Tibial artery (tissue), 4 donors: ENCODE results near the gene TMED1.

Experiments
- DNase-seq, 2 donors: peaks; one replicate each; pipeline ENCODE4 v3.0.0-alpha.2; 2019
- H3K27ac ChIP-seq, 2 donors: fragments of 200-600 bp; sonication (generic) in 1 of 2; 1 replicate in 1 of 2; 2 replicates in 1 of 2; pipeline ENCODE4 v1.5.1; 2018 to 2019; ENCODE audit warnings: mild to moderate bottlenecking in 1 of 2
- H3K27me3 ChIP-seq, 2 donors: fragments of 200-600 bp; sonication (generic) in 1 of 2; one replicate each; pipeline versions ENCODE4 v1.5.1 to v1.6.0; 2016 to 2019
- H3K36me3 ChIP-seq, 3 donors: fragments of 200-600 bp; sonication (generic) in 2 of 3; one replicate each; pipeline ENCODE4 v1.5.1; 2016 to 2019; ENCODE audit warnings: mild to moderate bottlenecking in 2 of 3
- H3K4me1 ChIP-seq, 4 donors: fragments of 200-600 bp; sonication (generic) in 2 of 4; 1 replicate in 3 of 4; 2 replicates in 1 of 4; pipeline ENCODE4 v1.5.1; 2016 to 2019
- H3K4me3 ChIP-seq, 2 donors: fragments of 200-600 bp; sonication (generic) in 1 of 2; 1 replicate in 1 of 2; 2 replicates in 1 of 2; pipeline ENCODE4 v1.5.1; 2018 to 2019; ENCODE audit warnings: mild to moderate bottlenecking in 2 of 2
- H3K9me3 ChIP-seq, 3 donors: fragments of 200-600 bp; sonication (generic) in 1 of 3; one replicate each; pipeline ENCODE4 v1.5.1; 2016 to 2019
- CTCF ChIP-seq, 2 experiments: fragments of 200-600 bp in 1 of 2; fragments of 450-650 bp in 1 of 2; IDR thresholded peaks; one replicate each; pipeline ENCODE4 v1.5.1; 2017 to 2019; ENCODE audit warnings: antibody characterized with exemption in 2 of 2, mild to moderate bottlenecking in 1 of 2, moderate library complexity in 1 of 2
- intact Hi-C: fragments of 100-400 bp; cut with DNase I; formaldehyde crosslinking; loops from one replicate; pipeline ENCODE4 v1.15.0; 2023; ENCODE audit warnings: low total_unique reads

Gene TMED1

GRCh38 chr19:10852098-10852800 is 16.2 kb upstream of the TMED1 start:
- Histone ChIP-seq H3K27me3 (peaks cover 0 to 12% of the 10 kb centered on the region in 2 donors), H3K4me3 (no peak overlapping the region), H3K27ac (no peak overlapping the region), H3K36me3 (no peaks in the 10 kb centered on the region), H3K4me1 (no peaks in the 10 kb centered on the region), H3K9me3 (no peaks in the 10 kb centered on the region)
- DNase-seq, result no peak
- no peak for TF ChIP-seq CTCF (IDR thresholded peaks at IDR 0.05)
- intact Hi-C loops, result loop anchor here (5.0 kb wide), 1 partner anchor 140 kb away; no protein-coding TSS in a partner anchor

GRCh38 chr19:10850631-10851030 is 14.6 kb upstream of the TMED1 start:
- intact Hi-C loops, result loop anchor here (5.0 kb wide), 1 partner anchor 138 kb away; no protein-coding TSS in a partner anchor

GRCh38 chr19:10848230-10848856 is 12.3 kb upstream of the TMED1 start, which contains the start of gene C19orf38:
C19orf38 (plus strand) TSS chr19:10848415; CDS start chr19:10848509, 94 bp downstream.
- H3K4me1 ChIP-seq, result no peaks in the 10 kb centered on the region
- intact Hi-C loops, result no loop called here
- H3K4me3 ChIP-seq, result no peak within 1 kb of the TSS
- H3K27ac ChIP-seq, result no peak within 1 kb of the TSS
- H3K27me3 ChIP-seq, result peaks cover 0 to 16% of the 10 kb centered on the region in 2 donors
- no peaks in the 10 kb centered on the region for H3K36me3 ChIP-seq
- no peak for TF ChIP-seq CTCF (IDR thresholded peaks at IDR 0.05)
- no peak for DNase-seq
- peaks cover 0 to 6% (median 4%) of the 10 kb centered on the region in 3 donors for H3K9me3 ChIP-seq

More at GRCh38 chr19:10850631-10851030, 14.6 kb upstream of the TMED1 start:
- no peaks in the 10 kb centered on the region for H3K4me1 ChIP-seq
- no peak for TF ChIP-seq CTCF (IDR thresholded peaks at IDR 0.05)
- no peak for DNase-seq
- H3K27ac ChIP-seq, result no peak overlapping the region
- H3K9me3 ChIP-seq, result peaks cover 0 to 6% (median 4%) of the 10 kb centered on the region in 3 donors
- no peak overlapping the region for H3K4me3 ChIP-seq
- H3K27me3 ChIP-seq, result peaks cover 0 to 12% of the 10 kb centered on the region in 2 donors
- no peaks in the 10 kb centered on the region for H3K36me3 ChIP-seq

GRCh38 chr19:10846500-10847202 is 10.6 kb upstream of the TMED1 start:
- intact Hi-C loops, result no loop called here
- H3K4me3 ChIP-seq, result no peak overlapping the region
- no peaks in the 10 kb centered on the region for H3K36me3 ChIP-seq
- no peak overlapping the region for H3K27ac ChIP-seq
- H3K27me3 ChIP-seq, result peaks cover 0 to 16% of the 10 kb centered on the region in 2 donors
- H3K9me3 ChIP-seq, result peaks cover 0 to 6% (median 4%) of the 10 kb centered on the region in 3 donors
- H3K4me1 ChIP-seq, result no peaks in the 10 kb centered on the region
- no peak for TF ChIP-seq CTCF (IDR thresholded peaks at IDR 0.05)
- DNase-seq, result no peak

- intact Hi-C loops, result no loop called here
- no peak overlapping the region for H3K27ac ChIP-seq
- no peak overlapping the region for H3K4me3 ChIP-seq
These were observed 6.8 kb upstream of the TMED1 start for GRCh38 chr19:10842788-10843187.

More at GRCh38 chr19:10842788-10843187, 6.8 kb upstream of the TMED1 start:
- peaks cover 0 to 6% (median 4%) of the 10 kb centered on the region in 3 donors for H3K9me3 ChIP-seq
- no peak for TF ChIP-seq CTCF (IDR thresholded peaks at IDR 0.05)
- no peaks in the 10 kb centered on the region for H3K4me1 ChIP-seq
- peaks cover 0 to 4% of the 10 kb centered on the region in 2 donors for H3K27me3 ChIP-seq
- H3K36me3 ChIP-seq, result no peaks in the 10 kb centered on the region
- no peak for DNase-seq
